ENCODE data around the gene OAS2.

OAS2 gene

DNA sequence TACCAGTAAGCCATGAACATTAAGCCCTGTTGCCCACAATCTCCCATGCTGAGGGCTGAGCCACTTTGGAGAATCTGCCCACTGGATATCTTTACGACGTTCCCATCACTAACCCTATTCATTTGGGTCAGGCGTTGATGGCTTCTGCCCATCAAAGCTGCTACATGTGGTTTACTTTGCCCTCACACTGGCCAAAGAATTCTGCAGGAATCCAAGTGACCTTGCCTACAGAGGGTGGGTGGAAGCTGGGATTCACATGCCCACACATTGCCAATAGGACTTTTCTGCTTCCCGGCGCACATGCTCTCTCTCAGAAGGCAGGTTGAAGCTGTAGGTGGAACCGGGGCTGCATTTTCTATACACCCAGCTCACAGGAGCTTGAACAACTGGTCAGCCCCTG, 28.3 kb downstream of the OAS2 start:
- peaks cover 12 to 42% of the 10 kb centered on the region in 2 donors for H3K36me3 ChIP-seq (ENCODE audit: control insufficient read depth in 2 of 2, insufficient read depth in 2 of 2, low read length in 2 of 2)

DNA sequence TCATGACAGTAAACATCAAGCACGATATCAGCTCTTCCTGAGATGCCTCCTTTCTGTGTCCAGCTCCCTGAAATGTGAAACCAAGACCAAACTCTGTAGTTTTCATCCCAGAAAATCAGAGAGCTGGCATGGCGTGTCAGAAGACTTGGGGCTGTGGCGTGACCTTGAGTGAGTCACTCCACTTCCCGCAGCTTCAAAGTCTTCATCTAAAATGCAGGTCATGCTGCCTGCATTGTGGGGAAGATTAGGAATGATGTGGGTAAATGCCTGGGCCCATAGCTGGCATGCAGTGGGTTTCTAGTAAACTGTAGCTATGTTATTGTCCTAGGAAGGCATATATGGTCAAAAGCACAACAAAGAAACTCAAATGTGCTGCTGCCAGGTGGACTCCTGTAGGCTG, 28.8 kb downstream of the OAS2 start:
- Histone ChIP-seq H3K27me3 (ENCODE audit: control insufficient read depth in 2 of 2, insufficient read depth in 2 of 2, low read length in 2 of 2) (no peaks in the 10 kb centered on the region), H3K36me3 (ENCODE audit: control insufficient read depth in 2 of 2, insufficient read depth in 2 of 2, low read length in 2 of 2) (peaks cover 12 to 42% of the 10 kb centered on the region in 2 donors), H3K9me3 (ENCODE audit: control insufficient read depth in 2 of 2, low read length in 2 of 2) (no peaks in the 10 kb centered on the region), H3K4me3 (ENCODE audit: low read length in 2 of 2) (no peak overlapping the region), H3K4me1 (ENCODE audit: control insufficient read depth in 2 of 2, insufficient read depth in 2 of 2, low read length in 2 of 2) (no peaks in the 10 kb centered on the region), H3K9ac (ENCODE audit: low read depth in 1 of 2, low read length in 2 of 2) (no peak overlapping the region), H3K27ac (ENCODE audit: low read depth in 2 of 2, low read length in 2 of 2) (no peak overlapping the region)

More for the DNA sequence above, 28.3 kb downstream of the OAS2 start:
- no peaks in the 10 kb centered on the region for H3K9me3 ChIP-seq (ENCODE audit: control insufficient read depth in 2 of 2, low read length in 2 of 2)
- H3K9ac ChIP-seq (ENCODE audit: low read depth in 1 of 2, low read length in 2 of 2) = no peak overlapping the region
- H3K27ac ChIP-seq (ENCODE audit: low read depth in 2 of 2, low read length in 2 of 2) = no peak overlapping the region
- H3K4me1 ChIP-seq (ENCODE audit: control insufficient read depth in 2 of 2, insufficient read depth in 2 of 2, low read length in 2 of 2) = no peaks in the 10 kb centered on the region
- no peak overlapping the region for H3K4me3 ChIP-seq (ENCODE audit: low read length in 2 of 2)
- no peaks in the 10 kb centered on the region for H3K27me3 ChIP-seq (ENCODE audit: control insufficient read depth in 2 of 2, insufficient read depth in 2 of 2, low read length in 2 of 2)

DNA sequence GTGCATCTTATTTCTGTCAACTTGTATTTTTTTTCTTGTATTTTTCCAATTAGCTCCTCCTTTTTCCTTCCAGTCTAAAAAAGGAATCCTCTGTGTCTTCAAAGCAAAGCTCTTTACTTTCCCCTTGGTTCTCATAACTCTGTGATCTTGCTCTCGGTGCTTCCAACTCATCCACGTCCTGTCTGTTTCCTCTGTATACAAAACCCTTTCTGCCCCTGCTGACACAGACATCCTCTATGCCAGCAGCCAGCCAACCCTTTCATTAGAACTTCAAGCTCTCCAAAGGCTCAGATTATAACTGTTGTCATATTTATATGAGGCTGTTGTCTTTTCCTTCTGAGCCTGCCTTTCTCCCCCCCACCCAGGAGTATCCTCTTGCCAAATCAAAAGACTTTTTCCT, 32.4 kb downstream of the OAS2 start:
- H3K27me3 ChIP-seq (ENCODE audit: control insufficient read depth in 2 of 2, insufficient read depth in 2 of 2, low read length in 2 of 2) = peaks cover 0 to 3% of the 10 kb centered on the region in 2 donors
- no peak overlapping the region for H3K27ac ChIP-seq (ENCODE audit: low read depth in 2 of 2, low read length in 2 of 2)
- no peak overlapping the region for H3K9ac ChIP-seq (ENCODE audit: low read depth in 1 of 2, low read length in 2 of 2)
- no peak overlapping the region for H3K4me3 ChIP-seq (ENCODE audit: low read length in 2 of 2)
- H3K4me1 ChIP-seq (ENCODE audit: control insufficient read depth in 2 of 2, insufficient read depth in 2 of 2, low read length in 2 of 2) = no peaks in the 10 kb centered on the region
- peaks cover 9 to 21% of the 10 kb centered on the region in 2 donors for H3K36me3 ChIP-seq (ENCODE audit: control insufficient read depth in 2 of 2, insufficient read depth in 2 of 2, low read length in 2 of 2)
- H3K9me3 ChIP-seq (ENCODE audit: control insufficient read depth in 2 of 2, low read length in 2 of 2) = no peaks in the 10 kb centered on the region

DNA sequence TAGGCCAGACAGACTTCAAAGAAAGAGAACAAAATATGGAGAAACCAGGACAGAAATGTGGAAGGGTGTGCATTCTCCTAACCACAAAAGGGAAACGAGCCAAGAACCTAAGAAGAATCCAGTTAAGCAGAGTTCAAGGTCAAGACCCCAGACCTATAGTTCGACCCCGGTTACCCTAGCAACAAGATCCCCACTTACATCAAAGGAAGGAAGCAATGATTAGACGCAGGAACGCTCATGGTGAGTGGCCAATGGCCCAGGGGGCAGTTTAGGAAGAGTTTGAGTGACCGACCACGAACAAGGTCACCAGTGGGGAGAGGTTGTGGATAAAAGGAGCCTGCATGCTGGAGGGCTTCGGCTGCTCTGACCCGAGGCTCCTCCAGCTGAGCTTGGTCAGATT, 36.2 kb downstream of the OAS2 start:
- Histone ChIP-seq H3K4me3 (ENCODE audit: low read length in 2 of 2) (no peak overlapping the region), H3K27ac (ENCODE audit: low read depth in 2 of 2, low read length in 2 of 2) (no peak overlapping the region), H3K27me3 (ENCODE audit: control insufficient read depth in 2 of 2, insufficient read depth in 2 of 2, low read length in 2 of 2) (peaks cover 0 to 3% of the 10 kb centered on the region in 2 donors), H3K9me3 (ENCODE audit: control insufficient read depth in 2 of 2, low read length in 2 of 2) (no peaks in the 10 kb centered on the region), H3K36me3 (ENCODE audit: control insufficient read depth in 2 of 2, insufficient read depth in 2 of 2, low read length in 2 of 2) (peaks cover 0 to 4% of the 10 kb centered on the region in 2 donors), H3K9ac (ENCODE audit: low read depth in 1 of 2, low read length in 2 of 2) (no peak overlapping the region), H3K4me1 (ENCODE audit: control insufficient read depth in 2 of 2, insufficient read depth in 2 of 2, low read length in 2 of 2) (no peaks in the 10 kb centered on the region)

- H3K9ac ChIP-seq (ENCODE audit: low read depth in 1 of 2, low read length in 2 of 2) = no peak overlapping the region
- no peak overlapping the region for H3K27ac ChIP-seq (ENCODE audit: low read depth in 2 of 2, low read length in 2 of 2)
- H3K4me1 ChIP-seq (ENCODE audit: control insufficient read depth in 2 of 2, insufficient read depth in 2 of 2, low read length in 2 of 2) = no peaks in the 10 kb centered on the region
- H3K4me3 ChIP-seq (ENCODE audit: low read length in 2 of 2) = no peak overlapping the region
- H3K9me3 ChIP-seq (ENCODE audit: control insufficient read depth in 2 of 2, low read length in 2 of 2) = no peaks in the 10 kb centered on the region
- H3K27me3 ChIP-seq (ENCODE audit: control insufficient read depth in 2 of 2, insufficient read depth in 2 of 2, low read length in 2 of 2) = peaks cover 0 to 3% of the 10 kb centered on the region in 2 donors
- no peaks in the 10 kb centered on the region for H3K36me3 ChIP-seq (ENCODE audit: control insufficient read depth in 2 of 2, insufficient read depth in 2 of 2, low read length in 2 of 2)
Measured at GRCh38 chr12:113016796-113017195, 38.5 kb downstream of the OAS2 start.

GRCh38 chr12:113019025-113019424, 40.7 kb downstream of the OAS2 start:
- H3K4me1 ChIP-seq (ENCODE audit: control insufficient read depth in 2 of 2, insufficient read depth in 2 of 2, low read length in 2 of 2) = no peaks in the 10 kb centered on the region
- H3K27ac ChIP-seq (ENCODE audit: low read depth in 2 of 2, low read length in 2 of 2) = no peak overlapping the region
- H3K27me3 ChIP-seq (ENCODE audit: control insufficient read depth in 2 of 2, insufficient read depth in 2 of 2, low read length in 2 of 2) = peaks cover 0 to 3% of the 10 kb centered on the region in 2 donors
- H3K9me3 ChIP-seq (ENCODE audit: control insufficient read depth in 2 of 2, low read length in 2 of 2) = no peaks in the 10 kb centered on the region
- no peaks in the 10 kb centered on the region for H3K36me3 ChIP-seq (ENCODE audit: control insufficient read depth in 2 of 2, insufficient read depth in 2 of 2, low read length in 2 of 2)
- no peak overlapping the region for H3K9ac ChIP-seq (ENCODE audit: low read depth in 1 of 2, low read length in 2 of 2)
- H3K4me3 ChIP-seq (ENCODE audit: low read length in 2 of 2) = no peak overlapping the region

DNA sequence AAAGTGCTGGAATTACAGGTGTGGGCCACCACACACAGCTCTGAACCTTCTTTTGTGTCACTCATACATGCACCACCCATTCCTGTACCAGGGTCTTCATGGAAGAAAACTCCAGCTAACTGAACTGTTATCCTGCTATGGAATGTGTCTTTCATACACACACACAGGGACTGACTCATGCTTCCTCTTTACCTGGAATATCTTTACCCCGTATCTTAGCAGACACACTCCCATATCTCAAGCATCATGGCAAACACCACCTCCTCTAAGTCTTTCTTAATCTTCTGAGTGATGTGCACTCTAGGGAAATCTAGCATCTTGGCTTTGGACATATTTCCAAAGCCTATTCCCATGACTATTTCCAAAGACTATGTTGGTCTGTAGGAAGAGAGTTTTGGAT, 43.2 kb downstream of the OAS2 start:
- H3K9ac ChIP-seq (ENCODE audit: low read depth in 1 of 2, low read length in 2 of 2) = no peak overlapping the region
- H3K27me3 ChIP-seq (ENCODE audit: control insufficient read depth in 2 of 2, insufficient read depth in 2 of 2, low read length in 2 of 2) = no peaks in the 10 kb centered on the region
- no peaks in the 10 kb centered on the region for H3K4me1 ChIP-seq (ENCODE audit: control insufficient read depth in 2 of 2, insufficient read depth in 2 of 2, low read length in 2 of 2)
- H3K9me3 ChIP-seq (ENCODE audit: control insufficient read depth in 2 of 2, low read length in 2 of 2) = no peaks in the 10 kb centered on the region
- H3K4me3 ChIP-seq (ENCODE audit: low read length in 2 of 2) = no peak overlapping the region
- no peaks in the 10 kb centered on the region for H3K36me3 ChIP-seq (ENCODE audit: control insufficient read depth in 2 of 2, insufficient read depth in 2 of 2, low read length in 2 of 2)
- no peak overlapping the region for H3K27ac ChIP-seq (ENCODE audit: low read depth in 2 of 2, low read length in 2 of 2)

GRCh38 chr12:113022563-113023297, 44.4 kb downstream of the OAS2 start:
- Histone ChIP-seq H3K27ac (ENCODE audit: low read depth in 2 of 2, low read length in 2 of 2) (no peak overlapping the region), H3K36me3 (ENCODE audit: control insufficient read depth in 2 of 2, insufficient read depth in 2 of 2, low read length in 2 of 2) (no peaks in the 10 kb centered on the region), H3K4me1 (ENCODE audit: control insufficient read depth in 2 of 2, insufficient read depth in 2 of 2, low read length in 2 of 2) (no peaks in the 10 kb centered on the region), H3K9ac (ENCODE audit: low read depth in 1 of 2, low read length in 2 of 2) (no peak overlapping the region), H3K9me3 (ENCODE audit: control insufficient read depth in 2 of 2, low read length in 2 of 2) (no peaks in the 10 kb centered on the region), H3K27me3 (ENCODE audit: control insufficient read depth in 2 of 2, insufficient read depth in 2 of 2, low read length in 2 of 2) (no peaks in the 10 kb centered on the region), H3K4me3 (ENCODE audit: low read length in 2 of 2) (no peak overlapping the region)

- H3K27ac ChIP-seq (ENCODE audit: low read depth in 2 of 2, low read length in 2 of 2) = no peak overlapping the region
Measured at GRCh38 chr12:113027726-113028125, 49.4 kb downstream of the OAS2 start.

GRCh38 chr12:113030875-113031525, 52.7 kb downstream of the OAS2 start:
- no peaks in the 10 kb centered on the region for H3K36me3 ChIP-seq (ENCODE audit: control insufficient read depth in 2 of 2, insufficient read depth in 2 of 2, low read length in 2 of 2)
- H3K4me1 ChIP-seq (ENCODE audit: control insufficient read depth in 2 of 2, insufficient read depth in 2 of 2, low read length in 2 of 2) = no peaks in the 10 kb centered on the region
- no peaks in the 10 kb centered on the region for H3K27me3 ChIP-seq (ENCODE audit: control insufficient read depth in 2 of 2, insufficient read depth in 2 of 2, low read length in 2 of 2)
- no peak overlapping the region for H3K4me3 ChIP-seq (ENCODE audit: low read length in 2 of 2)
- H3K27ac ChIP-seq (ENCODE audit: low read depth in 2 of 2, low read length in 2 of 2) = no peak overlapping the region
- no peaks in the 10 kb centered on the region for H3K9me3 ChIP-seq (ENCODE audit: control insufficient read depth in 2 of 2, low read length in 2 of 2)
- no peak overlapping the region for H3K9ac ChIP-seq (ENCODE audit: low read depth in 1 of 2, low read length in 2 of 2)

More at GRCh38 chr12:113027726-113028125, 49.4 kb downstream of the OAS2 start:
- Histone ChIP-seq H3K9ac (ENCODE audit: low read depth in 1 of 2, low read length in 2 of 2) (no peak overlapping the region), H3K27me3 (ENCODE audit: control insufficient read depth in 2 of 2, insufficient read depth in 2 of 2, low read length in 2 of 2) (no peaks in the 10 kb centered on the region), H3K9me3 (ENCODE audit: control insufficient read depth in 2 of 2, low read length in 2 of 2) (no peaks in the 10 kb centered on the region), H3K4me3 (ENCODE audit: low read length in 2 of 2) (no peak overlapping the region), H3K36me3 (ENCODE audit: control insufficient read depth in 2 of 2, insufficient read depth in 2 of 2, low read length in 2 of 2) (no peaks in the 10 kb centered on the region), H3K4me1 (ENCODE audit: control insufficient read depth in 2 of 2, insufficient read depth in 2 of 2, low read length in 2 of 2) (no peaks in the 10 kb centered on the region)

Measured in mucosa of rectum (tissue), 2 donors.